ENCODE measurements around the gene HDAC7. TPM values are rescaled to one million over a fixed set of nuclear protein-coding genes. Genes with fewer than 3 reads are reported as not detected.

Gene HDAC7
- total RNA-seq, 1 experiment from 2014 or later = 71.2 TPM

GRCh38 chr12:47779301-47779942 is 40.3 kb downstream of the HDAC7 start:
- no TSS peak for BruUV-seq (replicated peaks)
- H3K36me3 Mint-ChIP-seq (ENCODE audit: insufficient read depth, unreplicated experiment) = peaks cover 45% of the 10 kb centered on the region
- intact Hi-C loops (cut with micrococcal nuclease; ENCODE audit: unreplicated experiment) = loop anchor here (1.0 kb wide), 4 partner anchors 35 to 127 kb away; no protein-coding TSS in a partner anchor
- H3K27ac Mint-ChIP-seq (ENCODE audit: unreplicated experiment) = peak overlapping the region; percentile 34
- Histone ChIP-seq H3K4me3 (ENCODE audit: low read depth, low read length) (no peak overlapping the region), H3K36me3 (ENCODE audit: control insufficient read depth, insufficient read depth, low read length) (no peaks in the 10 kb centered on the region; the same call in 1 of the 2 replicates), H3K4me1 (peaks cover 9% of the 10 kb centered on the region; the same call in 1 of the 2 replicates), H3K27me3 (replicated peaks; ENCODE audit: control insufficient read depth, insufficient read depth, low read length) (no peaks in the 10 kb centered on the region), H3K9me3 (no peaks in the 10 kb centered on the region)
- H3K4me3 Mint-ChIP-seq (ENCODE audit: unreplicated experiment) = no peak overlapping the region
- TF ChIP-seq CTCF (IDR thresholded peaks at IDR 0.05; ENCODE audit: insufficient read depth in 1 of 2, low read depth in 1 of 2, low read length in 1 of 2, severe bottlenecking in 1 of 2, unreplicated experiment in 1 of 2) = peak; percentile 97 to 99
- no peaks in the 10 kb centered on the region for H3K27me3 Mint-ChIP-seq (ENCODE audit: insufficient read depth, unreplicated experiment)
- peak; percentile 88 to 94 for DNase-seq
- no peaks in the 10 kb centered on the region for H3K9me3 Mint-ChIP-seq (ENCODE audit: unreplicated experiment)
- ChIA-PET CTCF (interaction anchor here (0.8 to 12.0 kb wide), 8 partner anchors 9 to 64 kb away, joined by 3 to 171 read pairs (median 4); no protein-coding TSS in a partner anchor), POLR2A (no interaction called here)
- H3K4me1 Mint-ChIP-seq (ENCODE audit: low read depth, unreplicated experiment) = peaks cover 19% of the 10 kb centered on the region

- Histone ChIP-seq H3K36me3 (ENCODE audit: control insufficient read depth, insufficient read depth, low read length) (no peaks in the 10 kb centered on the region; the same call in 1 of the 2 replicates), H3K27me3 (replicated peaks; ENCODE audit: control insufficient read depth, insufficient read depth, low read length) (no peaks in the 10 kb centered on the region), H3K9me3 (no peaks in the 10 kb centered on the region), H3K4me1 (peaks cover 9% of the 10 kb centered on the region; the same call in 1 of the 2 replicates), H3K4me3 (ENCODE audit: low read depth, low read length) (no peak overlapping the region)
- intact Hi-C loops (cut with micrococcal nuclease; ENCODE audit: unreplicated experiment) = loop anchor here (1.0 kb wide), 4 partner anchors 35 to 127 kb away; no protein-coding TSS in a partner anchor
- Mint-ChIP-seq H3K9me3 (ENCODE audit: unreplicated experiment) (no peaks in the 10 kb centered on the region), H3K4me3 (ENCODE audit: unreplicated experiment) (no peak overlapping the region), H3K36me3 (ENCODE audit: insufficient read depth, unreplicated experiment) (peaks cover 47% of the 10 kb centered on the region), H3K27ac (ENCODE audit: unreplicated experiment) (peak overlapping the region; percentile 34), H3K4me1 (ENCODE audit: low read depth, unreplicated experiment) (peaks cover 19% of the 10 kb centered on the region), H3K27me3 (ENCODE audit: insufficient read depth, unreplicated experiment) (no peaks in the 10 kb centered on the region)
- no peak for DNase-seq
- BruUV-seq (replicated peaks) = no TSS peak
- ChIA-PET CTCF (interaction anchor here (0.6 to 12.0 kb wide), 8 partner anchors 9 to 60 kb away, joined by 3 to 171 read pairs (median 4); no protein-coding TSS in a partner anchor), POLR2A (no interaction called here)
- TF ChIP-seq CTCF (IDR thresholded peaks at IDR 0.05; ENCODE audit: insufficient read depth in 1 of 2, low read depth in 1 of 2, low read length in 1 of 2, severe bottlenecking in 1 of 2, unreplicated experiment in 1 of 2) = no peak
These were observed 40.8 kb downstream of the HDAC7 start for GRCh38 chr12:47778881-47779280.

GRCh38 chr12:47777741-47778558 is 41.8 kb downstream of the HDAC7 start:
- intact Hi-C loops (cut with micrococcal nuclease; ENCODE audit: unreplicated experiment) = no loop called here
- no peak overlapping the region for H3K4me3 Mint-ChIP-seq (ENCODE audit: unreplicated experiment)
- no peak overlapping the region for H3K4me3 ChIP-seq (ENCODE audit: low read depth, low read length)
- H3K9me3 Mint-ChIP-seq (ENCODE audit: unreplicated experiment) = no peaks in the 10 kb centered on the region
- H3K27ac Mint-ChIP-seq (ENCODE audit: unreplicated experiment) = no peak overlapping the region
- no peaks in the 10 kb centered on the region; the same call in 1 of the 2 replicates for H3K36me3 ChIP-seq (ENCODE audit: control insufficient read depth, insufficient read depth, low read length)
- peaks cover 19% of the 10 kb centered on the region for H3K4me1 Mint-ChIP-seq (ENCODE audit: low read depth, unreplicated experiment)
- H3K9me3 ChIP-seq = no peaks in the 10 kb centered on the region
- H3K4me1 ChIP-seq = peaks cover 9% of the 10 kb centered on the region; the same call in 1 of the 2 replicates
- no peak for DNase-seq
- H3K27me3 Mint-ChIP-seq (ENCODE audit: insufficient read depth, unreplicated experiment) = no peaks in the 10 kb centered on the region
- ChIA-PET POLR2A (interaction anchor here (0.6 kb wide), 1 partner anchor 696 kb away, joined by 3 read pairs; no protein-coding TSS in a partner anchor), CTCF (interaction anchor here (0.6 to 12.0 kb wide), 13 partner anchors 9 to 63 kb away, joined by 3 to 171 read pairs (median 4); no protein-coding TSS in a partner anchor)
- TF ChIP-seq CTCF (IDR thresholded peaks at IDR 0.05; ENCODE audit: insufficient read depth in 1 of 2, low read depth in 1 of 2, low read length in 1 of 2, severe bottlenecking in 1 of 2, unreplicated experiment in 1 of 2) = no peak
- no TSS peak for BruUV-seq (replicated peaks)
- H3K27me3 ChIP-seq (replicated peaks; ENCODE audit: control insufficient read depth, insufficient read depth, low read length) = no peaks in the 10 kb centered on the region
- peaks cover 50% of the 10 kb centered on the region for H3K36me3 Mint-ChIP-seq (ENCODE audit: insufficient read depth, unreplicated experiment)

Data from Caco-2 (cell line).